GM18526 (cell line): Measurements from ENCODE around the gene PTGIR.

ENCODE experiments used
- POLR2A ChIP-seq: IDR thresholded peaks from 3 replicates; pipeline ENCODE4 v1.6.1; 2011; ENCODE audit not compliant: insufficient read length; ENCODE audit errors: extremely low read depth

The PTGIR gene

GRCh38 chr19:46624958-46625661 lies at the start of gene PTGIR:
Gene PTGIR, minus strand, starts transcription at chr19:46625089. Its CDS starts 864 bp downstream, at chr19:46624225.
- peak; percentile 38 for TF ChIP-seq POLR2A

- TF ChIP-seq POLR2A, result no peak
Measured at GRCh38 chr19:46670813-46671212, 45.9 kb upstream of the PTGIR start.

GRCh38 chr19:46668662-46669061 lies 43.8 kb upstream of the PTGIR start:
- TF ChIP-seq POLR2A, result no peak

- TF ChIP-seq POLR2A, result no peak
Measured at GRCh38 chr19:46665072-46665471, 40.2 kb upstream of the PTGIR start.

- TF ChIP-seq POLR2A, result no peak
Measured at GRCh38 chr19:46661735-46662592, 37.1 kb upstream of the PTGIR start.

GRCh38 chr19:46661020-46661731 lies 36.3 kb upstream of the PTGIR start, which contains the start of gene DACT3:
Gene DACT3, minus strand, starts transcription at chr19:46661182. Its CDS starts 118 bp downstream, at chr19:46661064.
- TF ChIP-seq POLR2A, result no peak

GRCh38 chr19:46660551-46661019 lies 35.7 kb upstream of the PTGIR start:
- TF ChIP-seq POLR2A, result no peak

- TF ChIP-seq POLR2A, result no peak
Measured at GRCh38 chr19:46660008-46660517, 35.2 kb upstream of the PTGIR start.

GRCh38 chr19:46659151-46660007 lies 34.5 kb upstream of the PTGIR start:
- no peak for TF ChIP-seq POLR2A

GRCh38 chr19:46656541-46656940 lies 31.7 kb upstream of the PTGIR start:
- TF ChIP-seq POLR2A, result no peak

GRCh38 chr19:46654621-46655152 lies 29.8 kb upstream of the PTGIR start:
- TF ChIP-seq POLR2A, result no peak

- no peak for TF ChIP-seq POLR2A
Measured at GRCh38 chr19:46650445-46650844, 25.6 kb upstream of the PTGIR start.

GRCh38 chr19:46648961-46649960 lies 24.4 kb upstream of the PTGIR start:
- no peak for TF ChIP-seq POLR2A
